Activated CD4-positive, alpha-beta T cell treated with anti-CD3 and anti-CD28 coated beads, Interleukin-2, amount 10 ng/mL, durations not matched to agents 7 days and 5 days (primary cell): ENCODE data around the gene KCNQ4. TPM values are rescaled to one million over a fixed set of nuclear protein-coding genes. Genes with fewer than 3 reads are reported as not detected.

Experiments
- CTCF ChIA-PET: fragments of 350-600 bp; sonication (Branson Sonifier 250); formaldehyde crosslinking; loops from one replicate; lab custom pipeline; 2021; ENCODE audit warnings: antibody characterized with exemption; lab: Charles Lee
- POLR2A ChIA-PET: fragments of 350-600 bp; sonication (Branson Sonifier 250); formaldehyde crosslinking; loops from one replicate; lab custom pipeline; 2021; ENCODE audit warnings: antibody characterized with exemption; lab: Charles Lee
- DNase-seq: peaks from one replicate; pipeline ENCODE4 v3.0.0-alpha.2; 2020
- H3K27ac Mint-ChIP-seq: one replicate; pipeline ENCODE4 v1.8.0; 2021; ENCODE audit warnings: mild to moderate bottlenecking, moderate library complexity, mixed read lengths
- H3K27me3 Mint-ChIP-seq: one replicate; pipeline ENCODE4 v1.8.0; 2021; ENCODE audit warnings: mixed read lengths
- H3K36me3 Mint-ChIP-seq: one replicate; pipeline ENCODE4 v1.8.0; 2021; ENCODE audit warnings: low read depth, mixed read lengths
- H3K4me1 Mint-ChIP-seq: one replicate; pipeline ENCODE4 v1.8.0; 2021; ENCODE audit warnings: mixed read lengths
- H3K4me3 Mint-ChIP-seq: one replicate; pipeline ENCODE4 v1.8.0; 2021; ENCODE audit warnings: mild to moderate bottlenecking, moderate library complexity, mixed read lengths
- H3K9me3 Mint-ChIP-seq: one replicate; pipeline ENCODE4 v1.8.0; 2021; ENCODE audit warnings: mixed read lengths
- total RNA-seq, 2 experiments: library from RNA; stranded (reverse); gene quantifications; one replicate each; pipeline ENCODE4 v1.2.3, GENCODE V29; 2021

Gene KCNQ4
- total RNA-seq, 2 experiments from 2014 or later = 0.23 to 0.52 TPM

- POLR2A ChIA-PET = no interaction called here
- Mint-ChIP-seq H3K4me1 (peaks cover 31% of the 10 kb centered on the region), H3K36me3 (peaks cover 63% of the 10 kb centered on the region), H3K9me3 (peaks cover 6% of the 10 kb centered on the region), H3K27me3 (no peaks in the 10 kb centered on the region), H3K27ac (no peak overlapping the region), H3K4me3 (no peak overlapping the region)
- DNase-seq = no peak
- CTCF ChIA-PET = interaction anchor here (1.2 to 4.5 kb wide), 5 partner anchors 8 to 179 kb away, joined by 4 to 33 read pairs (median 7); no protein-coding TSS in a partner anchor
These were observed 11.2 kb upstream of the KCNQ4 start for GRCh38 chr1:40772146-40772955.

GRCh38 chr1:40773748-40774265 is 9.8 kb upstream of the KCNQ4 start:
- peaks cover 32% of the 10 kb centered on the region for H3K4me1 Mint-ChIP-seq
- H3K9me3 Mint-ChIP-seq = peaks cover 6% of the 10 kb centered on the region
- ChIA-PET CTCF (interaction anchor here (0.5 to 4.6 kb wide), 25 partner anchors 9 to 326 kb away, joined by 3 to 33 read pairs (median 5); partner anchors contain the start of gene CITED4), POLR2A (no interaction called here)
- H3K36me3 Mint-ChIP-seq = peaks cover 58% of the 10 kb centered on the region
- H3K4me3 Mint-ChIP-seq = no peak overlapping the region
- DNase-seq = no peak
- H3K27me3 Mint-ChIP-seq = no peaks in the 10 kb centered on the region
- no peak overlapping the region for H3K27ac Mint-ChIP-seq

- Mint-ChIP-seq H3K9me3 (peaks cover 6% of the 10 kb centered on the region), H3K36me3 (peaks cover 54% of the 10 kb centered on the region), H3K4me3 (no peak overlapping the region), H3K4me1 (peaks cover 26% of the 10 kb centered on the region), H3K27ac (no peak overlapping the region), H3K27me3 (no peaks in the 10 kb centered on the region)
- ChIA-PET POLR2A (interaction anchor here (0.6 kb wide), 1 partner anchor 258 kb away, joined by 11 read pairs; no protein-coding TSS in a partner anchor), CTCF (interaction anchor here (0.6 to 4.6 kb wide), 29 partner anchors 10 to 181 kb away, joined by 3 to 33 read pairs (median 4); partner anchors contain the start of gene CITED4)
- peak; percentile 60 for DNase-seq
These were observed 9.2 kb upstream of the KCNQ4 start for GRCh38 chr1:40774266-40774998.

DNA sequence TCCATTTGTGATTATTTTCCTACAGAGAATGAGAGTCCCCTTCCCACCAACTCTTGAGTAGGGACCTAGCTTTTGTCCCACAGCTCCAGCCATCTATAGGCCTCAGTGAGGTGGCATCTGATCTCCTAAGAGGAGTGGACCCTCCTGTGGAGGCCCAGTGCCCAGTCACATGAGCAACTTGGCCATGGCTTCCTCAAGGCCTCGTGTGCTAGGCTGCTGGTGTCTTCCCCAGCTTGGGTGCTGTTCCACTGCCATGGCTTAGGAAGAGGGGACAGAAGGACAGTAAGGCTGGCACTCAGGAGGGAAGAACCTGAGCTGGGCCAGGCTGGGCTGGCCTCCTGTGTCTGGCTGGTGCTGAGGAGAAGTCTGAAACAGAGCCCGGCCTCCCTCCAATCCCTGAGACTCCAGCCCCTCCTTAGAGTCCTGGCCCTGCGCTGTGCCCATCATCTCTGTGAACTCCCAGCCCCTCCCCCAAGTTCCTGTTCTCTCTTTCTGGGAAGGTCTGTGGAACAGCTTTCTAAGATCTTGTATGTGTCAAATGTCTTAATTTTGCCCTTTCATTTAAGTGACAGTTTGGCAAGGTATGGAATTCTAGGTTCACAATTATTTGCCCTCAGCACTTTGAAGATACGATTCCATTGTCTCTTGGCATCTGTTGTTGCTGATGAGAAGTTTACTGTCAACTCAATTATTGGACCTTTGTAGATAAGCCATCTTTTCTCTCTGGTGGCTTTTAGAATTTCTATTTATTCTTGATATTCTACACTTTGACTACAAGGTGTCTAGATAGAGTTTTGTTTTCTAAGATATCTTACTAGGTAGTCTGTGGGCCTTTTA is 7.1 kb upstream of the KCNQ4 start:
- CTCF ChIA-PET = interaction anchor here (0.5 to 4.6 kb wide), 10 partner anchors 11 to 180 kb away, joined by 3 to 33 read pairs (median 9); no protein-coding TSS in a partner anchor
- H3K4me1 Mint-ChIP-seq = peaks cover 12% of the 10 kb centered on the region
- no peak for DNase-seq
- H3K27ac Mint-ChIP-seq = no peak overlapping the region
- H3K4me3 Mint-ChIP-seq = no peak overlapping the region
- peaks cover 4% of the 10 kb centered on the region for H3K27me3 Mint-ChIP-seq
- H3K9me3 Mint-ChIP-seq = peaks cover 6% of the 10 kb centered on the region
- POLR2A ChIA-PET = no interaction called here
- peaks cover 38% of the 10 kb centered on the region for H3K36me3 Mint-ChIP-seq

GRCh38 chr1:40777224-40777970 is 6.2 kb upstream of the KCNQ4 start:
- no peak for DNase-seq
- CTCF ChIA-PET = interaction anchor here (0.5 to 4.6 kb wide), 3 partner anchors 72 to 179 kb away, joined by 3 to 28 read pairs (median 4); no protein-coding TSS in a partner anchor
- Mint-ChIP-seq H3K9me3 (peaks cover 6% of the 10 kb centered on the region), H3K36me3 (peaks cover 35% of the 10 kb centered on the region), H3K4me1 (peaks cover 12% of the 10 kb centered on the region), H3K4me3 (no peak overlapping the region), H3K27ac (no peak overlapping the region), H3K27me3 (peaks cover 12% of the 10 kb centered on the region)
- POLR2A ChIA-PET = no interaction called here

DNA sequence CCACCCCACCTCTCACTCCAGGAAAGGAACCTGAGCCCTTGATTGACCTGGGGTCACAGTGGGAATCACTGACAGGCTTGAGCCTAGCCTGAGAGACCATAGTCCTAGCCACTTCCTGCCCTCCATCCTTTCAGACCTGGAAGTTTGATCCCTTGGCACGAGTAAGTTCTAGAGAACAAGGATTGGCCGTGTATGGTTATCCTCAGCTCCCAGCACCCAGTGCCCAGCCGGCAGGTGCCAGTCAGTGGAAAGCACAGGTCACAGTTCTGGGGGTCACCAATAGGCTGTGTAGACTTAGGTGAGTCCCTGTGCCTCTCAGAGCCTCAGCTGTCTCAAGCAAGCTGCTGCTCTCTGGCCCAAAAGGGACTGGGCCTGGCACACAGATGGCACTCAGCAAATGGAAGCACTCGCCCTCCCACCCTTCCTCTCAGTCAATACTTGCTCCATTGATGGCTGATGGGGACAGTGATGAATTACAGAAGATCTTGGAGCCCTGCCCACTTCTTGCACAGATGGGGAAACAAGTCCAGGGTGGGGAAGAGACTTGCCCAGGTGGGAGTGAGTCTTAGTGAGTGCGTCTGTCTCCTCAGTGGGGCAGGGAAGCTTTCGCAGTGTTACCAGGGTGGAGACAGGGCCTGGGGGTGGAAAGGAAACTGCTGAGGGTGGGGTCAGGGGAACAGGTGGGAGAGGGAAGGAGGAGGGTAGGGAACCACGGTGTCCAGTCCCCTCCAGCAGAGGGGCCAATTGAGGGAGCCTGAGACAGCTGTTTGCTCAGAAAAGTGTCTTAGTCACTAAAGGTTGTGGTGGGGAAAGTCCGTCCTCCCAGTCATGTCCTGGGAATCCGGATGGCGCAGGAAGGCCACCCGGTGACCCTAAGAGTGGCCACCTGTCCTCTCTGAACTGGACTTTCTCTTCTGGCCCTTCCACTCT is 2.6 kb upstream of the KCNQ4 start:
- Mint-ChIP-seq H3K27me3 (peaks cover 36% of the 10 kb centered on the region), H3K27ac (no peak overlapping the region), H3K4me1 (peaks cover 10% of the 10 kb centered on the region), H3K36me3 (peaks cover 25% of the 10 kb centered on the region), H3K9me3 (peaks cover 6% of the 10 kb centered on the region), H3K4me3 (no peak overlapping the region)
- POLR2A ChIA-PET = no interaction called here
- DNase-seq = no peak
- CTCF ChIA-PET = interaction anchor here (0.6 to 2.0 kb wide), 5 partner anchors 9 to 170 kb away, joined by 3 to 7 read pairs (median 3); no protein-coding TSS in a partner anchor

DNA sequence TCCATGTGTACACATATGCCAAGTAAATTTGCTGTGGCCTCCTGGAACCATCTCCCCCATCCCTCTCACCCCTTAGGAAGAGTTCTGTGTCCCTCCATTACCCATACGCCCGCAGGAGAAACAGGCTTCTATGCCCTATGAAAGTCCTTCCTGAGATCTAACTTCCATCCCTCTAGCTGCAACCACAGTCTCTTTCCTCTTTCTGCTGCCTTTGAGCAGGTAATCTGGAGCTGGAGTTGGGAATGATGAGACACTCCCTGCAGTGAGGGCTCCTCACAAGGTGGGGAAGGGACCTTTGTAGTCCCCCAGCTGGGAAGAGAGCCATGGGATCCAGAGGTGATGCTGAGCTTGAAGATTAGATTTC is 2.0 kb upstream of the KCNQ4 start:
- Mint-ChIP-seq H3K36me3 (peaks cover 18% of the 10 kb centered on the region), H3K4me3 (no peak overlapping the region), H3K27me3 (peaks cover 36% of the 10 kb centered on the region), H3K27ac (no peak overlapping the region), H3K4me1 (peaks cover 12% of the 10 kb centered on the region), H3K9me3 (peaks cover 5% of the 10 kb centered on the region)
- DNase-seq = no peak
- ChIA-PET CTCF (interaction anchor here (0.6 to 2.0 kb wide), 3 partner anchors 9 to 169 kb away, joined by 3 to 7 read pairs (median 3); no protein-coding TSS in a partner anchor), POLR2A (no interaction called here)

- no peaks in the 10 kb centered on the region for H3K9me3 Mint-ChIP-seq
- CTCF ChIA-PET = interaction anchor here (1.0 to 2.0 kb wide), 2 partner anchors 10 to 12 kb away, joined by 3 to 7 read pairs; no protein-coding TSS in a partner anchor
- H3K4me1 Mint-ChIP-seq = peaks cover 13% of the 10 kb centered on the region
- peak overlapping the region; percentile 64 for H3K4me3 Mint-ChIP-seq
- no peak for DNase-seq
- peaks cover 10% of the 10 kb centered on the region for H3K36me3 Mint-ChIP-seq
- H3K27me3 Mint-ChIP-seq = peaks cover 36% of the 10 kb centered on the region
- H3K27ac Mint-ChIP-seq = no peak overlapping the region
- POLR2A ChIA-PET = no interaction called here
These were observed 1.1 kb upstream of the KCNQ4 start for GRCh38 chr1:40782371-40782956.

GRCh38 chr1:40784141-40784770 is 669 bp downstream of the KCNQ4 start:
- POLR2A ChIA-PET = no interaction called here
- peak overlapping the region; percentile 61 for H3K4me3 Mint-ChIP-seq
- DNase-seq = no peak
- CTCF ChIA-PET = interaction anchor here (0.6 to 1.4 kb wide), 3 partner anchors 11 to 352 kb away, joined by 4 read pairs; no protein-coding TSS in a partner anchor
- H3K27ac Mint-ChIP-seq = no peak overlapping the region
- peaks cover 10% of the 10 kb centered on the region for H3K4me1 Mint-ChIP-seq
- H3K36me3 Mint-ChIP-seq = peaks cover 3% of the 10 kb centered on the region
- no peaks in the 10 kb centered on the region for H3K9me3 Mint-ChIP-seq
- peaks cover 36% of the 10 kb centered on the region for H3K27me3 Mint-ChIP-seq

DNA sequence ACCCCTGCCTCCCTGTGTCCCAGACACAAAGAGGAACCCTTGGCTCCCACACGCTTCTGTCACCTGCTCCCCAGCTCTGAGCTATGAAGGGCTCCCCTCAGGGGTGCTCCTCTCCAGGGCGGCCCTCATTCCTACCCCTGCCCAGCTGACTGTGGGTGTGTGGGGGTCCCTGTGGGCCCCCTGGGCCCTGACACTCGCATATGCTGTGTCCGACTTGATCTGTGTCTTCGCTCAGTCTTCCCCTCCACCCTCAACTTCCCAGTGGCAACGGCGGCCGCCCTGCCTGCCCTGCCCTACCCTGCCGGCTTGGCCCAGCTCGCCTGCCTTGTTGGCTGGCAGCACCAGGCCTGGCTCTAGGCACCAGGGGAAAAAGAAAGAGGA is 1.2 kb downstream of the KCNQ4 start:
- CTCF ChIA-PET = interaction anchor here (0.6 to 1.4 kb wide), 3 partner anchors 10 to 353 kb away, joined by 4 read pairs; no protein-coding TSS in a partner anchor

More for the DNA sequence above, 1.2 kb downstream of the KCNQ4 start:
- Mint-ChIP-seq H3K27ac (no peak overlapping the region), H3K36me3 (no peaks in the 10 kb centered on the region), H3K4me1 (peaks cover 10% of the 10 kb centered on the region), H3K9me3 (no peaks in the 10 kb centered on the region), H3K27me3 (peaks cover 37% of the 10 kb centered on the region), H3K4me3 (peak overlapping the region; percentile 61)
- no peak for DNase-seq
- POLR2A ChIA-PET = no interaction called here
